Measurements from ENCODE around the gene PMPCA. TPM values are rescaled to one million over a fixed set of nuclear protein-coding genes. Genes with fewer than 3 reads are reported as not detected.

The PMPCA gene
- total RNA-seq, 1 donor from 2014 or later = 80.9 TPM

GRCh38 chr9:136454026-136454796, 43.8 kb downstream of the PMPCA start:
- no peak overlapping the region for H3K27ac ChIP-seq (replicated peaks)
- no peaks in the 10 kb centered on the region for H3K9me3 ChIP-seq (replicated peaks)
- DNase-seq = no peak
- no peaks in the 10 kb centered on the region for H3K27me3 ChIP-seq (ENCODE audit: low read depth)
- TF ChIP-seq, protein P1, sequence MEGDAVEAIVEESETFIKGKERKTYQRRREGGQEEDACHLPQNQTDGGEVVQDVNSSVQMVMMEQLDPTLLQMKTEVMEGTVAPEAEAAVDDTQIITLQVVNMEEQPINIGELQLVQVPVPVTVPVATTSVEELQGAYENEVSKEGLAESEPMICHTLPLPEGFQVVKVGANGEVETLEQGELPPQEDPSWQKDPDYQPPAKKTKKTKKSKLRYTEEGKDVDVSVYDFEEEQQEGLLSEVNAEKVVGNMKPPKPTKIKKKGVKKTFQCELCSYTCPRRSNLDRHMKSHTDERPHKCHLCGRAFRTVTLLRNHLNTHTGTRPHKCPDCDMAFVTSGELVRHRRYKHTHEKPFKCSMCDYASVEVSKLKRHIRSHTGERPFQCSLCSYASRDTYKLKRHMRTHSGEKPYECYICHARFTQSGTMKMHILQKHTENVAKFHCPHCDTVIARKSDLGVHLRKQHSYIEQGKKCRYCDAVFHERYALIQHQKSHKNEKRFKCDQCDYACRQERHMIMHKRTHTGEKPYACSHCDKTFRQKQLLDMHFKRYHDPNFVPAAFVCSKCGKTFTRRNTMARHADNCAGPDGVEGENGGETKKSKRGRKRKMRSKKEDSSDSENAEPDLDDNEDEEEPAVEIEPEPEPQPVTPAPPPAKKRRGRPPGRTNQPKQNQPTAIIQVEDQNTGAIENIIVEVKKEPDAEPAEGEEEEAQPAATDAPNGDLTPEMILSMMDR (IDR thresholded peaks at IDR 0.05; ENCODE audit: borderline replicate concordance) = no peak
- no peaks in the 10 kb centered on the region for H3K4me1 ChIP-seq
- peaks cover 98% of the 10 kb centered on the region for H3K36me3 ChIP-seq
- intact Hi-C loops (cut with micrococcal nuclease) = no loop called here
- H3K4me3 ChIP-seq = no peak overlapping the region

GRCh38 chr9:136455043-136456002, 44.9 kb downstream of the PMPCA start:
- H3K27me3 ChIP-seq (ENCODE audit: low read depth) = no peaks in the 10 kb centered on the region
- DNase-seq = no peak
- no peak overlapping the region for H3K27ac ChIP-seq (replicated peaks)
- intact Hi-C loops (cut with micrococcal nuclease) = no loop called here
- TF ChIP-seq, protein P1 (IDR thresholded peaks at IDR 0.05; ENCODE audit: borderline replicate concordance) = no peak
- H3K9me3 ChIP-seq (replicated peaks) = no peaks in the 10 kb centered on the region
- peaks cover 98% of the 10 kb centered on the region for H3K36me3 ChIP-seq
- no peaks in the 10 kb centered on the region for H3K4me1 ChIP-seq
- no peak overlapping the region for H3K4me3 ChIP-seq

DNA sequence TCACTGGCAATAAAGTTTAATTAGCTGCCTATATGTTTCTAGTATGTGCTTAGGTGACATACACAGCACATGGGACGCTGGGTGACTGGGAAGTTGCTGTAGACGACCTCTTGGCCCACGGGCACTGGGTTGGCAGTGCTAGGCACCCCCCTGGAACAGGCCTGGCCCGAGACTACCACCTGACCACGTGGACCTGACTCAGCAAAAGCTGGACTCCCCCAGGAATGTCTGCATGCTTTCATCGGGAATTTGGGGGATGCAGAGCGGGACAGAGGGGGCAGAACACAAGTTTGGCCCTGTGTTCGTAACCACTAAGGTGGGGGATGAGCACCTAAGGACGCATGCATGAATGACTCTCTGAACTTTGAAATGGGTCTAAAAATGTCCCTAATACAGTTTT, 45.8 kb downstream of the PMPCA start:
- DNase-seq = no peak
- TF ChIP-seq, protein P1 (IDR thresholded peaks at IDR 0.05; ENCODE audit: borderline replicate concordance) = no peak
- Histone ChIP-seq H3K4me3 (no peak overlapping the region), H3K27ac (replicated peaks) (no peak overlapping the region), H3K27me3 (ENCODE audit: low read depth) (no peaks in the 10 kb centered on the region), H3K36me3 (peaks cover 98% of the 10 kb centered on the region), H3K4me1 (no peaks in the 10 kb centered on the region), H3K9me3 (replicated peaks) (no peaks in the 10 kb centered on the region)
- intact Hi-C loops (cut with micrococcal nuclease) = no loop called here

GRCh38 chr9:136457326-136457725, 46.9 kb downstream of the PMPCA start:
- Histone ChIP-seq H3K27ac (replicated peaks) (no peak overlapping the region), H3K4me1 (no peaks in the 10 kb centered on the region), H3K36me3 (peaks cover 100% of the 10 kb centered on the region), H3K27me3 (ENCODE audit: low read depth) (no peaks in the 10 kb centered on the region), H3K9me3 (replicated peaks) (no peaks in the 10 kb centered on the region), H3K4me3 (no peak overlapping the region)
- no peak for DNase-seq
- TF ChIP-seq, protein P1 (IDR thresholded peaks at IDR 0.05; ENCODE audit: borderline replicate concordance) = no peak
- intact Hi-C loops (cut with micrococcal nuclease) = no loop called here

DNA sequence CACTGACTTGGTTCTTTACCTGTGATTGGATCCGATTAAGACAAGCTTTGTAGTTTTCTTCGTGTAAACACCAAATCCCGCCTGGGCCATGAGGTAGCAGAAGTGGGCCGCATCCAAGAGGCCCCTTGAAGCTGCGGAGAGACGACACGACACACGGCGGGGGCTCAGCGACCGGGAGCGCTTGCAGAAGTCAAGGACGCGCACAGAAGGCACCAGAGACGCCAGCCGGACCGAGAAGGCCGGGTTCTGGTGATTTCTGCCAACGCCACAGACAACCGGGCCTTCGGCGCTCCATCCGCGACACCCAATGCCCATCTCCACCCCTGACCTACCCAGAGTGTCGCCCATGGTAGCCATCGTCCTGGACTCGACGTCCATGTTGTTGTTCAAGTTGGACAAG, 49.0 kb downstream of the PMPCA start:
- H3K36me3 ChIP-seq = peaks cover 100% of the 10 kb centered on the region
- no peaks in the 10 kb centered on the region for H3K9me3 ChIP-seq (replicated peaks)
- no peaks in the 10 kb centered on the region for H3K27me3 ChIP-seq (ENCODE audit: low read depth)
- TF ChIP-seq, protein P1 (IDR thresholded peaks at IDR 0.05; ENCODE audit: borderline replicate concordance) = no peak
- no peak for DNase-seq
- no peak overlapping the region for H3K27ac ChIP-seq (replicated peaks)
- intact Hi-C loops (cut with micrococcal nuclease) = no loop called here
- H3K4me1 ChIP-seq = no peaks in the 10 kb centered on the region
- no peak overlapping the region for H3K4me3 ChIP-seq
